Effector memory CD4-positive, alpha-beta T cell (primary cell): Measurements from ENCODE around the gene PRRT1B.

Source experiments
- DNase-seq, 3 donors: peaks; one replicate each; pipeline ENCODE4 v3.0.0-alpha.2; 2020
- H3K27ac ChIP-seq: 2 replicates; pipeline ENCODE4 v1.7.0; 2013; ENCODE audit warnings: mild to moderate bottlenecking, low read length, moderate library complexity; ENCODE audit not compliant: insufficient read depth, poor library complexity, severe bottlenecking
- H3K27me3 ChIP-seq: replicated peaks from 2 replicates; pipeline ENCODE4 v1.7.0; 2013; ENCODE audit warnings: mild to moderate bottlenecking, low read length; ENCODE audit not compliant: insufficient read depth, control insufficient read depth, poor library complexity, severe bottlenecking
- H3K36me3 ChIP-seq: 2 replicates; pipeline ENCODE4 v1.7.0; 2013; ENCODE audit warnings: mild to moderate bottlenecking, low read length, moderate library complexity; ENCODE audit not compliant: control insufficient read depth, insufficient read depth
- H3K4me1 ChIP-seq: 2 replicates; pipeline ENCODE4 v1.7.0; 2013; ENCODE audit warnings: low read length, mild to moderate bottlenecking; ENCODE audit not compliant: control insufficient read depth, insufficient read depth, poor library complexity, severe bottlenecking
- H3K4me3 ChIP-seq: 2 replicates; pipeline ENCODE4 v1.7.0; 2013; ENCODE audit warnings: low read length, low read depth, mild to moderate bottlenecking; ENCODE audit not compliant: insufficient read depth, poor library complexity, severe bottlenecking
- H3K9me3 ChIP-seq: 2 replicates; pipeline ENCODE4 v1.7.0; 2013; ENCODE audit warnings: mild to moderate bottlenecking, low read length, moderate library complexity; ENCODE audit not compliant: control insufficient read depth

PRRT1B gene

GRCh38 chr9:131582056-131582455 lies 36.7 kb downstream of the PRRT1B start:
- Histone ChIP-seq H3K4me1 (peaks cover 34% of the 10 kb centered on the region), H3K36me3 (peaks cover 61% of the 10 kb centered on the region), H3K4me3 (no peak overlapping the region), H3K27me3 (no peaks in the 10 kb centered on the region), H3K27ac (no peak overlapping the region), H3K9me3 (no peaks in the 10 kb centered on the region)
- no peak for DNase-seq

- Histone ChIP-seq H3K4me1 (peaks cover 34% of the 10 kb centered on the region), H3K4me3 (no peak overlapping the region), H3K27ac (no peak overlapping the region), H3K36me3 (peaks cover 65% of the 10 kb centered on the region), H3K9me3 (no peaks in the 10 kb centered on the region), H3K27me3 (no peaks in the 10 kb centered on the region)
- no peak for DNase-seq
These were observed 37.4 kb downstream of the PRRT1B start for GRCh38 chr9:131582466-131583336.

GRCh38 chr9:131583337-131583645 lies 38.0 kb downstream of the PRRT1B start:
- Histone ChIP-seq H3K4me1 (peaks cover 28% of the 10 kb centered on the region), H3K27me3 (no peaks in the 10 kb centered on the region), H3K27ac (no peak overlapping the region), H3K9me3 (no peaks in the 10 kb centered on the region), H3K4me3 (no peak overlapping the region), H3K36me3 (peaks cover 67% of the 10 kb centered on the region)
- DNase-seq = no peak

GRCh38 chr9:131583836-131584555 lies 38.7 kb downstream of the PRRT1B start:
- no peak for DNase-seq
- Histone ChIP-seq H3K9me3 (no peaks in the 10 kb centered on the region), H3K4me1 (peaks cover 21% of the 10 kb centered on the region), H3K27ac (peak overlapping the region; percentile 42), H3K27me3 (no peaks in the 10 kb centered on the region), H3K4me3 (no peak overlapping the region), H3K36me3 (peaks cover 72% of the 10 kb centered on the region)

- H3K36me3 ChIP-seq = peaks cover 70% of the 10 kb centered on the region
- no peak overlapping the region for H3K4me3 ChIP-seq
- H3K4me1 ChIP-seq = peaks cover 17% of the 10 kb centered on the region
- DNase-seq = no peak
- H3K9me3 ChIP-seq = no peaks in the 10 kb centered on the region
- peak overlapping the region; percentile 42 for H3K27ac ChIP-seq
- no peaks in the 10 kb centered on the region for H3K27me3 ChIP-seq
These were observed 39.5 kb downstream of the PRRT1B start for GRCh38 chr9:131584858-131585257.

GRCh38 chr9:131585375-131585774 lies 40.1 kb downstream of the PRRT1B start:
- no peaks in the 10 kb centered on the region for H3K9me3 ChIP-seq
- peaks cover 19% of the 10 kb centered on the region for H3K4me1 ChIP-seq
- no peaks in the 10 kb centered on the region for H3K27me3 ChIP-seq
- DNase-seq = peak; percentile 27 to 47 (median 32)
- H3K4me3 ChIP-seq = no peak overlapping the region
- peak overlapping the region; percentile 42 for H3K27ac ChIP-seq
- peaks cover 65% of the 10 kb centered on the region for H3K36me3 ChIP-seq

GRCh38 chr9:131587331-131587730 lies 42.0 kb downstream of the PRRT1B start:
- Histone ChIP-seq H3K4me1 (peaks cover 31% of the 10 kb centered on the region), H3K27ac (peak overlapping the region; percentile 2), H3K9me3 (no peaks in the 10 kb centered on the region), H3K36me3 (peaks cover 59% of the 10 kb centered on the region), H3K4me3 (no peak overlapping the region), H3K27me3 (no peaks in the 10 kb centered on the region)
- DNase-seq = no peak

- Histone ChIP-seq H3K27ac (peak overlapping the region; percentile 2), H3K4me3 (no peak overlapping the region), H3K36me3 (peaks cover 54% of the 10 kb centered on the region), H3K4me1 (peaks cover 31% of the 10 kb centered on the region), H3K27me3 (no peaks in the 10 kb centered on the region), H3K9me3 (no peaks in the 10 kb centered on the region)
- DNase-seq = no peak
These were observed 42.6 kb downstream of the PRRT1B start for GRCh38 chr9:131587906-131588305.

GRCh38 chr9:131588396-131588795 lies 43.1 kb downstream of the PRRT1B start:
- peaks cover 49% of the 10 kb centered on the region for H3K36me3 ChIP-seq

GRCh38 chr9:131589124-131589711 lies 43.9 kb downstream of the PRRT1B start:
- Histone ChIP-seq H3K9me3 (no peaks in the 10 kb centered on the region), H3K4me3 (no peak overlapping the region), H3K27me3 (no peaks in the 10 kb centered on the region), H3K27ac (no peak overlapping the region), H3K36me3 (peaks cover 44% of the 10 kb centered on the region), H3K4me1 (peaks cover 31% of the 10 kb centered on the region)
- no peak for DNase-seq

More at GRCh38 chr9:131588396-131588795, 43.1 kb downstream of the PRRT1B start:
- no peak overlapping the region for H3K27ac ChIP-seq
- H3K9me3 ChIP-seq = no peaks in the 10 kb centered on the region
- DNase-seq = no peak
- peaks cover 31% of the 10 kb centered on the region for H3K4me1 ChIP-seq
- H3K4me3 ChIP-seq = no peak overlapping the region
- H3K27me3 ChIP-seq = no peaks in the 10 kb centered on the region
